OCI-LY7 (cell line): ENCODE results near the gene ARHGEF39. TPM values are rescaled to one million over a fixed set of nuclear protein-coding genes. Genes with fewer than 3 reads are reported as not detected.
A peak's percentile ranks its signal among the peaks of the same experiment; 100 is the strongest.

Experiments used
- BruUV-seq: library from RNA; stranded (reverse); fragments of 400-500 nt; replicated peaks from 2 replicates; lab custom pipeline; 2021; lab: Mats Ljungman, UMichigan
- CTCF ChIA-PET: fragments of 300-600 bp; sonication (Branson Sonifier 250); formaldehyde crosslinking; loops from one replicate; lab custom pipeline; 2022; ENCODE audit warnings: antibody characterized with exemption; ENCODE audit not compliant: unreplicated experiment; lab: Charles Lee
- POLR2A ChIA-PET: fragments of 300-600 bp; sonication (Branson Sonifier 250); formaldehyde crosslinking; loops from one replicate; lab custom pipeline; 2022; ENCODE audit warnings: antibody characterized with exemption; lab: Charles Lee
- DNase-seq: peaks from one replicate; pipeline ENCODE4 v3.0.0-alpha.2; 2015; ENCODE audit warnings: low spot score
- H2AFZ ChIP-seq: fragments of 200-600 bp; sonication (generic), shearing (Covaris generic); 2 replicates; pipeline ENCODE4 v1.6.1; 2014; ENCODE audit warnings: mild to moderate bottlenecking, antibody characterized with exemption, low read length, moderate library complexity
- H3K27ac ChIP-seq: fragments of 200-600 bp; sonication (generic); 2 replicates; pipeline ENCODE4 v1.5.1; 2014; ENCODE audit warnings: mixed run types, low read depth, mild to moderate bottlenecking, moderate library complexity, low read length, inconsistent platforms; ENCODE audit not compliant: poor library complexity, severe bottlenecking
- H3K36me3 ChIP-seq: fragments of 200-600 bp; sonication (generic); 2 replicates; pipeline ENCODE4 v1.6.1; 2014; ENCODE audit warnings: mild to moderate bottlenecking, antibody characterized with exemption, low read length, moderate library complexity, mixed read lengths; ENCODE audit not compliant: insufficient read depth
- H3K4me1 ChIP-seq: fragments of 200-600 bp; sonication (generic); 2 replicates; pipeline ENCODE4 v1.5.1; 2014; ENCODE audit warnings: mild to moderate bottlenecking, low read length; ENCODE audit not compliant: insufficient read depth, poor library complexity, severe bottlenecking
- H3K4me2 ChIP-seq: fragments of 200-600 bp; sonication (generic); 2 replicates; pipeline ENCODE4 v1.6.1; 2014; ENCODE audit warnings: mild to moderate bottlenecking, low read length
- H3K4me3 ChIP-seq: fragments of 200-600 bp; sonication (generic); 2 replicates; pipeline ENCODE4 v1.5.1; 2014; ENCODE audit warnings: mild to moderate bottlenecking, low read depth, low read length; ENCODE audit not compliant: poor library complexity, severe bottlenecking
- H3K79me2 ChIP-seq: fragments of 200-600 bp; sonication (generic); 2 replicates; pipeline ENCODE4 v1.6.1; 2016; ENCODE audit warnings: low read depth, mild to moderate bottlenecking, low read length, moderate library complexity, mixed read lengths; ENCODE audit not compliant: insufficient read depth
- H3K9me2 ChIP-seq: fragments of 200-600 bp; sonication (generic); 2 replicates; pipeline ENCODE4 v1.6.1; 2016; ENCODE audit warnings: mild to moderate bottlenecking, low read length, mixed read lengths; ENCODE audit not compliant: insufficient read depth
- H3K9me3 ChIP-seq: fragments of 200-600 bp; sonication (generic); 2 replicates; pipeline ENCODE4 v1.6.1; 2014; ENCODE audit warnings: mild to moderate bottlenecking, mixed run types, low read length, mixed read lengths
- H4K20me1 ChIP-seq: fragments of 200-600 bp; sonication (generic); 2 replicates; pipeline ENCODE4 v1.6.1; 2014; ENCODE audit warnings: mild to moderate bottlenecking, antibody characterized with exemption, low read length, moderate library complexity, mixed read lengths; ENCODE audit not compliant: insufficient read depth
- EZH2phosphoT487 ChIP-seq: fragments of 200-600 bp; sonication (generic); IDR thresholded peaks from 2 replicates; pipeline ENCODE4 v1.6.1; 2018; ENCODE audit warnings: low read depth, borderline replicate concordance, mild to moderate bottlenecking, mixed run types, antibody characterized with exemption, low read length, moderate library complexity, mixed read lengths
- intact Hi-C: fragments of 100-400 bp; cut with micrococcal nuclease; formaldehyde crosslinking; loops from one replicate; pipeline ENCODE4 v1.10.0; 2022; ENCODE audit not compliant: unreplicated experiment
- total RNA-seq, 2 experiments: library from RNA; depleted of rRNA in 1 of 2; stranded (reverse); fragments of >200 nt in 1 of 2; shearing (Covaris generic) in 1 of 2; gene quantifications; 2 replicates each; pipeline ENCODE4 v1.2.3, GENCODE V29; 2014 to 2022
- TF ChIP-seq, protein P1 (sequence below): fragments of 200-600 bp; sonication (generic); conservative IDR thresholded peaks from 2 replicates; pipeline ENCODE4 v1.5.1; 2014; ENCODE audit warnings: mild to moderate bottlenecking, antibody characterized with exemption, low read length, moderate library complexity, mixed read lengths

Gene ARHGEF39
- total RNA-seq, 2 experiments from 2014 or later = 30.8 to 48.1 TPM

DNA sequence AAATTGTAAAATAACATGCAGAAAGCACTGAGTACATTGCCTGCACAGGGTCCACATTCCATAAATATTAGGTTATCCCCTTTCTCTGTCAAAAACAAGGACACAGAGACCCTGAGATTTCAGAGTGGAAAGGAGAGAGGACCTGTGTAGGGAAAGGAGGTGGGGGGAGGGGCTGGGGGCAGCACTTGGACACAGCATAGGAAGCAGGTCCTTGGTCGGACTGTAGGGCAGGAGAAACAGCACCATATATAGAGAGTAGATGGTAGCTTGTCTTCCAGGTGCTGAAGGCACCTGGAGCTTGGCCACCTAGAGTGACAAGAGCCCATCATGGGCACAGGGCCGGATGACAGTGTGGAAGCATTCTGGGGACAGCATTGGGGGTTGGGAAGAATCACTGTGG, 22.3 kb upstream of the ARHGEF39 start:
- ChIA-PET POLR2A (interaction anchor here (0.8 to 1.6 kb wide), 4 partner anchors 22 to 227 kb away, joined by 3 to 7 read pairs (median 4); no protein-coding TSS in a partner anchor), CTCF (interaction anchor here (0.8 to 1.5 kb wide), 3 partner anchors 9 to 76 kb away, joined by 3 to 5 read pairs (median 4); no protein-coding TSS in a partner anchor)
- TF ChIP-seq, protein P1, sequence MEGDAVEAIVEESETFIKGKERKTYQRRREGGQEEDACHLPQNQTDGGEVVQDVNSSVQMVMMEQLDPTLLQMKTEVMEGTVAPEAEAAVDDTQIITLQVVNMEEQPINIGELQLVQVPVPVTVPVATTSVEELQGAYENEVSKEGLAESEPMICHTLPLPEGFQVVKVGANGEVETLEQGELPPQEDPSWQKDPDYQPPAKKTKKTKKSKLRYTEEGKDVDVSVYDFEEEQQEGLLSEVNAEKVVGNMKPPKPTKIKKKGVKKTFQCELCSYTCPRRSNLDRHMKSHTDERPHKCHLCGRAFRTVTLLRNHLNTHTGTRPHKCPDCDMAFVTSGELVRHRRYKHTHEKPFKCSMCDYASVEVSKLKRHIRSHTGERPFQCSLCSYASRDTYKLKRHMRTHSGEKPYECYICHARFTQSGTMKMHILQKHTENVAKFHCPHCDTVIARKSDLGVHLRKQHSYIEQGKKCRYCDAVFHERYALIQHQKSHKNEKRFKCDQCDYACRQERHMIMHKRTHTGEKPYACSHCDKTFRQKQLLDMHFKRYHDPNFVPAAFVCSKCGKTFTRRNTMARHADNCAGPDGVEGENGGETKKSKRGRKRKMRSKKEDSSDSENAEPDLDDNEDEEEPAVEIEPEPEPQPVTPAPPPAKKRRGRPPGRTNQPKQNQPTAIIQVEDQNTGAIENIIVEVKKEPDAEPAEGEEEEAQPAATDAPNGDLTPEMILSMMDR = no peak
- TF ChIP-seq EZH2phosphoT487 = no peak
- no peaks in the 10 kb centered on the region for H3K9me3 ChIP-seq
- no peaks in the 10 kb centered on the region for H3K9me2 ChIP-seq
- H3K79me2 ChIP-seq = no peaks in the 10 kb centered on the region
- H2AFZ ChIP-seq = peak overlapping the region; percentile 89; the same call in 1 of the 2 replicates
- intact Hi-C loops = no loop called here
- H3K36me3 ChIP-seq = no peaks in the 10 kb centered on the region
- peaks cover 51% of the 10 kb centered on the region for H3K4me1 ChIP-seq
- H3K27ac ChIP-seq = peak overlapping the region; percentile 65
- no TSS peak for BruUV-seq
- peak overlapping the region; percentile 60 for H3K4me2 ChIP-seq
- no peaks in the 10 kb centered on the region for H4K20me1 ChIP-seq
- H3K4me3 ChIP-seq = peak overlapping the region; percentile 18
- DNase-seq = peak; percentile 20

DNA sequence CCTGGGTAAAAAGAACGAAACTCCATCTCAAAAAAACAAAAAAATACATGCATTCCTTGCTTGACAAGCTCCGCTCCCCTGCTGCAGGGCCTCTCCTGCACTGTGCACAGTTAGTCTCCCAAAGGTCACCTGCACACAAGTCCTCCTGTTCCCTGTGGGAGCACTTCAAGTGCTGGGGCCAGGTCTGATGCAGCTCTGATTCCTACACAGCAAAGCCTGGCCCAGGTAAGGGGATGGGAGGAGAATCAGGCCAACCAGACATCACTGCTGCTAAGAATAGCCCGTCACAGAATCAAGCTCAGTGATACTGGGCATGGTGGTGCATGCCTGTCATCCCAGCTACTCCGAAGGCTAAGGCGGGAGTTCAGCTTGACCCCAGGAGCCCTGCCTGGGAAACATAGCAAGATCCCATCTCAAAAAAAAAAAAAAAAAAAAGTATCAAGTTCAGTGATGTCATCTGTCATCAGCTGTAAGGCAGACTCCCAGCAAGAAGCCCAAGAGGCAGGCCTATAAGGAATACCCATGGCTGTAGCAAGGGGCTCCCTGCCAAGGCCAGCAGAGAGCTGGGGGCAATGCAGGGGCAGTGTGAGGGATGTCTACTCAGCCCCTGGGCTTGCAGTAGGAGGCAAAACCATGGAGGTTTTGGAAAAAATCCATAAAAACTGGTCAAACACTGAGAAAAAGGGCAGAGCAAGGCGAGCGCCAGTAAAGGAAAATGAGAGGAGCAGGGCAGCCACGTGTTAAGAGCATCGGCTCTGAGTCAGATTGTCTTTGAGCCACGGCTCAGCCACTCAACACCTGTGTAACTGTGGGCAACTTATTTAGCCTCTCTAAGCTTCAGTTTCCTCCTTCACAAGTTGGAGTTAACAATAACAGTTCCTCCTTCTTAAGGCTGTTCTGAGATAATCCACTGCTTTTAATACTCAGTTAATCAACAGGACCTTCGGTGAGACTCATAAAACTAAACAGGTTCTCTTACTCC, 21.5 kb upstream of the ARHGEF39 start:
- H3K9me2 ChIP-seq = no peaks in the 10 kb centered on the region
- no TSS peak for BruUV-seq
- intact Hi-C loops = no loop called here
- TF ChIP-seq, protein P1 = no peak
- no peak for TF ChIP-seq EZH2phosphoT487
- peak overlapping the region; percentile 65 for H3K27ac ChIP-seq
- no peaks in the 10 kb centered on the region for H3K9me3 ChIP-seq
- H3K4me3 ChIP-seq = peak overlapping the region; percentile 18
- H2AFZ ChIP-seq = peak overlapping the region; percentile 89
- CTCF ChIA-PET = interaction anchor here (0.6 to 0.7 kb wide), 2 partner anchors 24 to 41 kb away, joined by 4 to 5 read pairs; no protein-coding TSS in a partner anchor
- H3K4me1 ChIP-seq = peaks cover 58% of the 10 kb centered on the region
- H3K4me2 ChIP-seq = peak overlapping the region; percentile 60
- DNase-seq = peak; percentile 80
- H3K79me2 ChIP-seq = no peaks in the 10 kb centered on the region
- no peaks in the 10 kb centered on the region for H3K36me3 ChIP-seq
- POLR2A ChIA-PET = interaction anchor here (0.6 to 2.0 kb wide), 11 partner anchors 9 to 74 kb away, joined by 3 to 7 read pairs (median 4); partner anchors contain the start of genes ARHGEF39, CCDC107 and RMRP
- H4K20me1 ChIP-seq = no peaks in the 10 kb centered on the region
